Activated T-cell treated with anti-CD3 and anti-CD28 coated beads, Interleukin-2, amount 50 U/mL, for 48 hours (primary cell): ENCODE results near the gene FZD10.

Experiments used
- DNase-seq, 2 experiments: peaks; one replicate each; pipeline ENCODE4 v3.0.0-alpha.2; 2020

The FZD10 gene

GRCh38 chr12:130214686-130215395, 52.6 kb downstream of the FZD10 start:
- no peak for DNase-seq
